ENCODE measurements around the gene LSAMP. TPM values are rescaled to one million over a fixed set of nuclear protein-coding genes. Genes with fewer than 3 reads are reported as not detected.

LSAMP gene
- total RNA-seq, 4 donors from 2014 or later, result 4.3 to 5.2 (median 5.0) TPM

DNA sequence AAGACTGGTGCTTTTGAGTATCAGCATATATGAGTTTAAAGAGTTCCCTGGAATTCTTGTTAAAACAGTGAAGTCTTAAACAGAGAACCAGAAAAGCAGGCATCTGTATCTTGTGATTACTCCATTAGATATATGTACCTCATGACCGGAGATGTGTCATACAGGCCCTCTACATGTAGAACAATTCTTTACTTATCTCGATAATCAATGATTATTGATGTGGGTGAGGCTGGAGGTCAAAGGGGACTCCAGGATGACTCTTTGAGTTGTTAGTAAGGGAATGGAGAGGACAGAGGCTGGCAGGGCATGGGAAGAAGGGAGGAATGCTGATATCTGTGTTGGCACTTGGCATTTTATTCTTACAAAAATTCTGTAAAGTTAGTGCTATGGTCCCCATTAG, 666.3 kb downstream of the LSAMP start:
- TF ChIP-seq CTCF (IDR thresholded peaks at IDR 0.05) (no peak), POLR2AphosphoS5 (IDR thresholded peaks at IDR 0.05) (no peak), EP300 (IDR thresholded peaks at IDR 0.05) (no peak), POLR2A (IDR thresholded peaks at IDR 0.05) (no peak)
- Histone ChIP-seq H3K9me3 (no peaks in the 10 kb centered on the region), H3K4me3 (no peak overlapping the region), H3K4me1 (peaks cover 7% of the 10 kb centered on the region), H3K27me3 (no peaks in the 10 kb centered on the region), H3K27ac (no peak overlapping the region), H3K36me3 (no peaks in the 10 kb centered on the region)
- no peak for DNase-seq (ENCODE audit: low spot score in 2 of 2)
- WGBS, result 95% methylated on average over 2 of the region's 2 CpGs

DNA sequence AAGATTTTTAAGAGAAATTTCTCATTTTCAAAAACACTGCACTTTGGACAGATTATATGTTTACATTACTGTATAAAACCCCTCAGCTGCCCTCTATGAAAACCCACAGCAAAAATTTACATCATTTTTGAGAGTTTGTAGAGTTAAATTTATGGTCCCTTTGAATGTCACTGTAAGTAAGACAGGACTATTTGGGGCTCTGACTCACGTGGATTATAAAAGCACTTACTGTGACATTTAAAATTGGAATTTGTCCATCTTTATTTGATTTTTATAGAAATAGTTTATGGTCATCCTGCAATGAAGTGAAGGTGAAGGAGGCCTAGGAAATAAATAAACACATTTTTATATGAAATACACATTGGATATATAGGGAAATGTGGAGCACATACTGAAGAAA, 672.3 kb downstream of the LSAMP start:
- Histone ChIP-seq H3K9me3 (no peaks in the 10 kb centered on the region), H3K4me3 (no peak overlapping the region), H3K36me3 (no peaks in the 10 kb centered on the region), H3K4me1 (no peaks in the 10 kb centered on the region), H3K27me3 (no peaks in the 10 kb centered on the region), H3K27ac (no peak overlapping the region)
- 29% methylated on average over 1 of the region's 1 CpG for WGBS
- no peak for TF ChIP-seq POLR2A (IDR thresholded peaks at IDR 0.05)
- DNase-seq (ENCODE audit: low spot score in 2 of 2), result no peak

DNA sequence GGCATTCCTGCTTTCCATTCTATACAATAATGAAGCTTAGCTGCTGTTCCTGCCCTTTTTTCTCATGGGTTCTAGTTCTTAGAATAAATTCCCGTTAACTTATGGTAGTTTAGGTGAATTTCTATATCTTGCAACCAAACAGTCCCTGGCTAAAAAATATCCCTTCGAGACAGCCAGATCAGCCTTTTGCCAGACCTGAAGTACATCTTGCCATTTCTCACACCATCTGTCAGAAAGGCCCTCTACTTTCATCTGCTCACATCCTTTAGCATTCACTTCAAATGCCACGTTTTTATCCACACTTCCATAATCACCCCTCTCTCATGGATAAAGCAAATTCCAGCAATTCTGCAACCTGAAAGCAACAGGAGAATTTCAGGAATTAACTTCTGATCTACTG, 676.6 kb downstream of the LSAMP start:
- Histone ChIP-seq H3K27ac (no peak overlapping the region), H3K4me3 (no peak overlapping the region), H3K36me3 (no peaks in the 10 kb centered on the region), H3K4me1 (no peaks in the 10 kb centered on the region), H3K27me3 (no peaks in the 10 kb centered on the region), H3K9me3 (no peaks in the 10 kb centered on the region)
- no peak for DNase-seq (ENCODE audit: low spot score in 2 of 2)
- 81% methylated on average over 3 of the region's 3 CpGs for WGBS
- TF ChIP-seq CTCF (IDR thresholded peaks at IDR 0.05) (no peak), POLR2AphosphoS5 (IDR thresholded peaks at IDR 0.05) (no peak), POLR2A (IDR thresholded peaks at IDR 0.05) (no peak), EP300 (IDR thresholded peaks at IDR 0.05) (no peak)

- no peaks in the 10 kb centered on the region for H3K36me3 ChIP-seq
- H3K9me3 ChIP-seq, result no peaks in the 10 kb centered on the region
- no peaks in the 10 kb centered on the region for H3K27me3 ChIP-seq
- TF ChIP-seq POLR2A (IDR thresholded peaks at IDR 0.05), result no peak
- TF ChIP-seq POLR2AphosphoS5 (IDR thresholded peaks at IDR 0.05), result no peak
- TF ChIP-seq EP300 (IDR thresholded peaks at IDR 0.05), result no peak
- no peak for TF ChIP-seq CTCF (IDR thresholded peaks at IDR 0.05)
- H3K4me3 ChIP-seq, result no peak overlapping the region
- H3K4me1 ChIP-seq, result no peaks in the 10 kb centered on the region
- 85% methylated on average over 6 of the region's 6 CpGs for WGBS
- H3K27ac ChIP-seq, result no peak overlapping the region
- DNase-seq (ENCODE audit: low spot score in 2 of 2), result no peak
Measured at GRCh38 chr3:115766587-115767482, 678.5 kb downstream of the LSAMP start.

DNA sequence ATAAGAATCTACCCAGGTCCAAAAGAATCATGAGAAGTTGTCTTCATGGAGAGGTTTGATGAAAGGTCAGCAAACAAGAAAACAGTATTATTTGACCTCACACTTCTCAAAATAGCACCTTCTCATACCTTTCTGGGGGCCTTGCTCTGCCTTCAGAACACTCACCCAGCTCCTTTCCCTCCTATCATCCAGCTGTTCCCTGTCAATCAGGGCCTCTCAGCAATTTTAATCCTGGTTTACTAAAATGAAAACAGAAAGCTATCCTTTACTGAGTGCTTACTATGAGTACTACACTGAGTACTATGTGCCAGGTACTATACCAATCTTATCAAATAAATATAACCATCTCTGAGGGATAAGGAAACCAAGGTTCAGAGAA, 683.4 kb downstream of the LSAMP start:
- no peaks in the 10 kb centered on the region for H3K4me1 ChIP-seq
- no peak overlapping the region for H3K27ac ChIP-seq
- TF ChIP-seq EP300 (IDR thresholded peaks at IDR 0.05), result no peak
- TF ChIP-seq POLR2A (IDR thresholded peaks at IDR 0.05), result no peak
- no peak for TF ChIP-seq CTCF (IDR thresholded peaks at IDR 0.05)
- TF ChIP-seq POLR2AphosphoS5 (IDR thresholded peaks at IDR 0.05), result no peak
- no peaks in the 10 kb centered on the region for H3K36me3 ChIP-seq
- no peak overlapping the region for H3K4me3 ChIP-seq
- H3K9me3 ChIP-seq, result no peaks in the 10 kb centered on the region
- no peak for DNase-seq (ENCODE audit: low spot score in 2 of 2)
- H3K27me3 ChIP-seq, result no peaks in the 10 kb centered on the region
